ENCODE data around the gene UBR4. TPM values are rescaled to one million over a fixed set of nuclear protein-coding genes. Genes with fewer than 3 reads are reported as not detected.

UBR4 gene
- total and polyA plus RNA-seq, 12 donors = 60.0 to 115 (median 90.6) TPM

DNA sequence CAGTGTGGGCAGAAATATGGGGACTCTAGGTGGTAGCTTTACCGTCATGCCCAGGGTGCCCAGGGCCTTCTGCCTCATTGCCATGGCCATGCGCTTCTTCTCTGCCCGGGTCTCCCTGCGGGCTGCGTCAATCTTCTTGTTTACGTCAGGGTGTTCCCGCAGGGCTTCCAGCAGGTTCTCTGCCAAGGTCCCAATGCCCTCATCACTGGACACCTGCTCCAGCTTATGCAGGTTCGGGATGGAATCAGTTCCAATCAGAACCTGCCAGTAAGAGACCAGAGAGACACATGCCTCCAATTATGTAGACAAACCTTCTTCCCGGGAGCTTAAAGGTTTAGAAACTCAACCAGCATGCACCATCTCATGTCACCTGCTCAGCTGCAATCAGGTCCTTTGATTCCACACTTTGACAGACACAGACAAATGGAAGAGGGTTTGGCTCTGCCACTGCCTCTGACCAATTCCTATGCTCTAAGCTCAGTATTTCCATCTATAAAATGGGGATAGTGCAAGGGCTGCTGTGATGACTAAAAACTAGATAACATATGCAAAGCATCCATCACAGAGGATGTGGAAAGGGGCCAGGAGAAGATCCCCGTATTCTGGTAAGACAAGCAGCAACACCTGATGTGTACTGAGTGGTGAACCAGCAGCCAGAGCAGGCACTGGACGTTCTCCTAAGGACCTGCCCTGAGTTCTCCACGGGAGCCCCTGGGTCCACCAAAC, 121.2 kb downstream of the UBR4 start:
- TF ChIP-seq, protein P1, sequence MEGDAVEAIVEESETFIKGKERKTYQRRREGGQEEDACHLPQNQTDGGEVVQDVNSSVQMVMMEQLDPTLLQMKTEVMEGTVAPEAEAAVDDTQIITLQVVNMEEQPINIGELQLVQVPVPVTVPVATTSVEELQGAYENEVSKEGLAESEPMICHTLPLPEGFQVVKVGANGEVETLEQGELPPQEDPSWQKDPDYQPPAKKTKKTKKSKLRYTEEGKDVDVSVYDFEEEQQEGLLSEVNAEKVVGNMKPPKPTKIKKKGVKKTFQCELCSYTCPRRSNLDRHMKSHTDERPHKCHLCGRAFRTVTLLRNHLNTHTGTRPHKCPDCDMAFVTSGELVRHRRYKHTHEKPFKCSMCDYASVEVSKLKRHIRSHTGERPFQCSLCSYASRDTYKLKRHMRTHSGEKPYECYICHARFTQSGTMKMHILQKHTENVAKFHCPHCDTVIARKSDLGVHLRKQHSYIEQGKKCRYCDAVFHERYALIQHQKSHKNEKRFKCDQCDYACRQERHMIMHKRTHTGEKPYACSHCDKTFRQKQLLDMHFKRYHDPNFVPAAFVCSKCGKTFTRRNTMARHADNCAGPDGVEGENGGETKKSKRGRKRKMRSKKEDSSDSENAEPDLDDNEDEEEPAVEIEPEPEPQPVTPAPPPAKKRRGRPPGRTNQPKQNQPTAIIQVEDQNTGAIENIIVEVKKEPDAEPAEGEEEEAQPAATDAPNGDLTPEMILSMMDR (IDR thresholded peaks at IDR 0.05) = no peak
- ATAC-seq (no peak), DNase-seq (no peak)
- Histone ChIP-seq H3K9me3 (no peaks in the 10 kb centered on the region), H3K4me3 (no peak overlapping the region), H3K27ac (no peak overlapping the region), H3K27me3 (no peaks in the 10 kb centered on the region), H3K36me3 (peaks cover 5 to 100% (median 63%) of the 10 kb centered on the region in 9 donors), H3K4me1 (peaks cover 0 to 25% (median 6%) of the 10 kb centered on the region in 9 donors)
- intact Hi-C loops (cut with DNase I) = loop anchor here in 3 of 10 donors (5.0 to 10.0 kb wide), 2 partner anchors 182 to 204 kb away; no protein-coding TSS in a partner anchor
- 93% methylated on average over 12 of the region's 12 CpGs for WGBS, 2 donors

- H3K36me3 ChIP-seq = peaks cover 2 to 100% (median 63%) of the 10 kb centered on the region in 9 donors
- no peaks in the 10 kb centered on the region for H3K9me3 ChIP-seq
- H3K27ac ChIP-seq = no peak overlapping the region
- H3K27me3 ChIP-seq = no peaks in the 10 kb centered on the region
- no peak for DNase-seq
- WGBS, 2 donors = 77 to 83% methylated on average over 9 of the region's 9 CpGs
- TF ChIP-seq, protein P1 (IDR thresholded peaks at IDR 0.05) = no peak
- no peak for ATAC-seq
- intact Hi-C loops (cut with DNase I) = loop anchor here in 3 of 10 donors (5.0 to 10.0 kb wide), 2 partner anchors 181 to 203 kb away; no protein-coding TSS in a partner anchor
- H3K4me3 ChIP-seq = no peak overlapping the region
- H3K4me1 ChIP-seq = peaks cover 0 to 31% (median 11%) of the 10 kb centered on the region in 9 donors
These were observed 122.1 kb downstream of the UBR4 start for GRCh38 chr1:19087737-19088594.

GRCh38 chr1:19087017-19087736, 122.9 kb downstream of the UBR4 start:
- Histone ChIP-seq H3K27ac (peak overlapping the region in 3 of 10 donors; percentile 20 to 46 (median 25)), H3K4me3 (no peak overlapping the region), H3K36me3 (peaks cover 0 to 100% (median 63%) of the 10 kb centered on the region in 9 donors), H3K9me3 (no peaks in the 10 kb centered on the region), H3K27me3 (no peaks in the 10 kb centered on the region), H3K4me1 (peaks cover 0 to 39% (median 14%) of the 10 kb centered on the region in 9 donors)
- 74 to 92% methylated on average over 6 of the region's 6 CpGs for WGBS, 2 donors
- TF ChIP-seq, protein P1 (IDR thresholded peaks at IDR 0.05) = no peak
- DNase-seq (no peak), ATAC-seq (no peak)
- intact Hi-C loops (cut with DNase I) = loop anchor here in 3 of 10 donors (5.0 to 10.0 kb wide), 2 partner anchors 180 to 202 kb away; no protein-coding TSS in a partner anchor

Measured in heart right ventricle (tissue), 16 donors.